Measurements from ENCODE around the gene STRA8.

The STRA8 gene

GRCh38 chr7:135251496-135252391 lies 18.1 kb downstream of the STRA8 start:
- TF ChIP-seq CTCF (IDR thresholded peaks at IDR 0.05): no peak
- no peak overlapping the region for H2AFZ ChIP-seq
- no peak overlapping the region for H3K9ac ChIP-seq
- no peaks in the 10 kb centered on the region for H3K79me2 ChIP-seq
- H3K4me1 ChIP-seq: no peaks in the 10 kb centered on the region
- H3K9me3 ChIP-seq (ENCODE audit: control insufficient read depth, low read length): no peaks in the 10 kb centered on the region
- no peak overlapping the region for H3K4me3 ChIP-seq (ENCODE audit: low read depth, low read length)
- no peak overlapping the region for H3K27ac ChIP-seq
- no peaks in the 10 kb centered on the region for H3K27me3 ChIP-seq (ENCODE audit: control insufficient read depth, insufficient read depth, low read length)
- no peaks in the 10 kb centered on the region for H3K36me3 ChIP-seq (ENCODE audit: control insufficient read depth, insufficient read depth, low read length)
- H3K4me2 ChIP-seq (ENCODE audit: low read length): no peak overlapping the region

GRCh38 chr7:135253851-135254771 lies 20.5 kb downstream of the STRA8 start:
- Histone ChIP-seq H3K36me3 (ENCODE audit: control insufficient read depth, insufficient read depth, low read length) (no peaks in the 10 kb centered on the region), H3K27ac (no peak overlapping the region), H3K4me2 (ENCODE audit: low read length) (no peak overlapping the region), H3K9ac (no peak overlapping the region), H3K79me2 (no peaks in the 10 kb centered on the region), H2AFZ (no peak overlapping the region), H3K4me1 (no peaks in the 10 kb centered on the region), H3K4me3 (ENCODE audit: low read depth, low read length) (no peak overlapping the region), H3K27me3 (ENCODE audit: control insufficient read depth, insufficient read depth, low read length) (no peaks in the 10 kb centered on the region), H3K9me3 (ENCODE audit: control insufficient read depth, low read length) (no peaks in the 10 kb centered on the region)
- no peak for TF ChIP-seq CTCF (IDR thresholded peaks at IDR 0.05)

GRCh38 chr7:135257790-135258189 lies 24.2 kb downstream of the STRA8 start:
- Histone ChIP-seq H3K27ac (no peak overlapping the region), H3K4me2 (ENCODE audit: low read length) (no peak overlapping the region), H3K27me3 (ENCODE audit: control insufficient read depth, insufficient read depth, low read length) (no peaks in the 10 kb centered on the region), H3K79me2 (no peaks in the 10 kb centered on the region), H3K4me1 (no peaks in the 10 kb centered on the region), H3K4me3 (ENCODE audit: low read depth, low read length) (no peak overlapping the region), H2AFZ (no peak overlapping the region), H3K9ac (no peak overlapping the region), H3K36me3 (ENCODE audit: control insufficient read depth, insufficient read depth, low read length) (no peaks in the 10 kb centered on the region), H3K9me3 (ENCODE audit: control insufficient read depth, low read length) (no peaks in the 10 kb centered on the region)
- no peak for TF ChIP-seq CTCF (IDR thresholded peaks at IDR 0.05)

- H3K27ac ChIP-seq: no peak overlapping the region
- H3K9ac ChIP-seq: no peak overlapping the region
- H3K4me1 ChIP-seq: no peaks in the 10 kb centered on the region
- H3K9me3 ChIP-seq (ENCODE audit: control insufficient read depth, low read length): no peaks in the 10 kb centered on the region
- H3K4me2 ChIP-seq (ENCODE audit: low read length): no peak overlapping the region
- H3K36me3 ChIP-seq (ENCODE audit: control insufficient read depth, insufficient read depth, low read length): no peaks in the 10 kb centered on the region
- no peaks in the 10 kb centered on the region for H3K79me2 ChIP-seq
- H3K4me3 ChIP-seq (ENCODE audit: low read depth, low read length): no peak overlapping the region
- no peak overlapping the region for H2AFZ ChIP-seq
- TF ChIP-seq CTCF (IDR thresholded peaks at IDR 0.05): no peak
- no peaks in the 10 kb centered on the region for H3K27me3 ChIP-seq (ENCODE audit: control insufficient read depth, insufficient read depth, low read length)
Measured at GRCh38 chr7:135258585-135258984, 24.9 kb downstream of the STRA8 start.

All from parathyroid adenoma (tissue), 2 donors.